Measurements from ENCODE around the gene SMG6. TPM values are rescaled to one million over a fixed set of nuclear protein-coding genes. Genes with fewer than 3 reads are reported as not detected.

SMG6 gene
- total and polyA plus RNA-seq, 8 donors, result 8.4 to 19.8 (median 12.1) TPM

DNA sequence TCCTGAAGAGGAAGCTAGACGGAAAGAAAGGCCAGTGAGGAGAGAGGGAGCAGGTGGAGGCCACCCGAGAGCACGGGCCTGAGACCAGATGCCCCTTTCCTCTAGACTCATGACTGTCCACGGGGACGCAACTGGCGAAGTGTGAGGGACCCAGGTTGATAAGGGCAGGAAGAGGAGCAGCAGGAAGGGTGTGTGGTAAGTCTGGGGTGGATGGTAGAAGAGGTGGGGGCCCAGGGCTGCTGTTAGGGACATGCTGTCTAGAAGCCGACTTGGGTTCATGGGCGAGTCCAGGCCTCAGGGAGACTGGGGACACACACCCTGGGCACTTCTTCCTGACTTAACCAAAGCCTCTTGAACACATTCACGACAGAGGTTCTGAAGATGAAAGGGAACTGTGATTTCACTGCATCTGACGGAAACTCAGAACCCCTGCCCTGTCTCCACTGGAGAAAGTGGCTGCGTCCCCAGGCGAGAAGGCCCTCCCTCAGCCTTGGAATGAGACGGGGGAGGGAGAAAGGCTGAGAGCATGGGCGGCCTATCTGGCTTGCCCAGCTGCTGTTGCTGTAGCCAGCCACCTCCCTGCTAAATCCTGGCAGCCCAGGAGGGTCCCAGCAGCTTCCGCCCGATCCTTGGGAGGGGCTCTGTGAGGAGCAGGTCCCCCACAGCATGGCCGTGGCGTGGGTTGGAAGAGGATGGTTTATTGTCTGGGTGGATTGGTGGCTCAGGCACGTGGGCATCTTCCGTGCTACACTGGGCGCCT is 242.7 kb downstream of the SMG6 start:
- TF ChIP-seq, protein P1, sequence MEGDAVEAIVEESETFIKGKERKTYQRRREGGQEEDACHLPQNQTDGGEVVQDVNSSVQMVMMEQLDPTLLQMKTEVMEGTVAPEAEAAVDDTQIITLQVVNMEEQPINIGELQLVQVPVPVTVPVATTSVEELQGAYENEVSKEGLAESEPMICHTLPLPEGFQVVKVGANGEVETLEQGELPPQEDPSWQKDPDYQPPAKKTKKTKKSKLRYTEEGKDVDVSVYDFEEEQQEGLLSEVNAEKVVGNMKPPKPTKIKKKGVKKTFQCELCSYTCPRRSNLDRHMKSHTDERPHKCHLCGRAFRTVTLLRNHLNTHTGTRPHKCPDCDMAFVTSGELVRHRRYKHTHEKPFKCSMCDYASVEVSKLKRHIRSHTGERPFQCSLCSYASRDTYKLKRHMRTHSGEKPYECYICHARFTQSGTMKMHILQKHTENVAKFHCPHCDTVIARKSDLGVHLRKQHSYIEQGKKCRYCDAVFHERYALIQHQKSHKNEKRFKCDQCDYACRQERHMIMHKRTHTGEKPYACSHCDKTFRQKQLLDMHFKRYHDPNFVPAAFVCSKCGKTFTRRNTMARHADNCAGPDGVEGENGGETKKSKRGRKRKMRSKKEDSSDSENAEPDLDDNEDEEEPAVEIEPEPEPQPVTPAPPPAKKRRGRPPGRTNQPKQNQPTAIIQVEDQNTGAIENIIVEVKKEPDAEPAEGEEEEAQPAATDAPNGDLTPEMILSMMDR (IDR thresholded peaks at IDR 0.05), result no peak
- peak in 1 of 6 donors; percentile 61 for DNase-seq
- ATAC-seq, result no peak
- Histone ChIP-seq H3K27ac (peak overlapping the region in 1 of 4 donors; percentile 11), H3K9me3 (no peaks in the 10 kb centered on the region), H3K27me3 (peaks cover 0 to 3% (median 0%) of the 10 kb centered on the region in 4 donors), H3K4me3 (no peak overlapping the region), H3K4me1 (no peaks in the 10 kb centered on the region), H3K36me3 (peaks cover 0 to 21% (median 0%) of the 10 kb centered on the region in 3 donors)
- 85 to 87% methylated on average over 20 to 21 of the region's 21 CpGs for WGBS, 2 donors
- intact Hi-C loops (cut with DNase I), result loop anchor here in 1 of 3 donors (10.0 kb wide), 1 partner anchor 174 kb away; no protein-coding TSS in a partner anchor
- FAIRE-seq, result no peak

DNA sequence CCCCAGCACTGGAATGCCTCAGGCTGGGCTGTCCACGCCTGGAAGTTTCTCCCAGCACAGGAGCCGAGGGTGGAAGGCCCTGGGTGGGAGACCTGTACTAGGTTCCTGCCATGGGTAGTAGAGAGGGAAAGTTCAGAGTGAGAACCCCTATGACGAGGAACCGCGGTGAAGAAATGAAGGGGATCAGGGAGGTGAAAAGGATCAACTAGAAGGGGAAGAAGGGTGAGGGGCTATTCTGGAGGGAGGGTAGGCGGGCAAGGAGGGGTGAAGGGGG is 243.3 kb downstream of the SMG6 start:
- FAIRE-seq, result no peak
- Histone ChIP-seq H3K27ac (peak overlapping the region in 2 of 4 donors; percentile 4 to 11), H3K9me3 (no peaks in the 10 kb centered on the region), H3K27me3 (peaks cover 0 to 3% (median 0%) of the 10 kb centered on the region in 4 donors), H3K36me3 (peaks cover 0 to 18% (median 0%) of the 10 kb centered on the region in 3 donors), H3K4me3 (no peak overlapping the region), H3K4me1 (peaks cover 0 to 3% (median 0%) of the 10 kb centered on the region in 3 donors)
- no peak for ATAC-seq
- intact Hi-C loops (cut with DNase I), result loop anchor here in 1 of 3 donors (10.0 kb wide), 1 partner anchor 174 kb away; no protein-coding TSS in a partner anchor
- WGBS, 2 donors, result 87 to 90% methylated on average over 6 of the region's 6 CpGs
- TF ChIP-seq, protein P1 (IDR thresholded peaks at IDR 0.05), result no peak
- DNase-seq, result no peak

DNA sequence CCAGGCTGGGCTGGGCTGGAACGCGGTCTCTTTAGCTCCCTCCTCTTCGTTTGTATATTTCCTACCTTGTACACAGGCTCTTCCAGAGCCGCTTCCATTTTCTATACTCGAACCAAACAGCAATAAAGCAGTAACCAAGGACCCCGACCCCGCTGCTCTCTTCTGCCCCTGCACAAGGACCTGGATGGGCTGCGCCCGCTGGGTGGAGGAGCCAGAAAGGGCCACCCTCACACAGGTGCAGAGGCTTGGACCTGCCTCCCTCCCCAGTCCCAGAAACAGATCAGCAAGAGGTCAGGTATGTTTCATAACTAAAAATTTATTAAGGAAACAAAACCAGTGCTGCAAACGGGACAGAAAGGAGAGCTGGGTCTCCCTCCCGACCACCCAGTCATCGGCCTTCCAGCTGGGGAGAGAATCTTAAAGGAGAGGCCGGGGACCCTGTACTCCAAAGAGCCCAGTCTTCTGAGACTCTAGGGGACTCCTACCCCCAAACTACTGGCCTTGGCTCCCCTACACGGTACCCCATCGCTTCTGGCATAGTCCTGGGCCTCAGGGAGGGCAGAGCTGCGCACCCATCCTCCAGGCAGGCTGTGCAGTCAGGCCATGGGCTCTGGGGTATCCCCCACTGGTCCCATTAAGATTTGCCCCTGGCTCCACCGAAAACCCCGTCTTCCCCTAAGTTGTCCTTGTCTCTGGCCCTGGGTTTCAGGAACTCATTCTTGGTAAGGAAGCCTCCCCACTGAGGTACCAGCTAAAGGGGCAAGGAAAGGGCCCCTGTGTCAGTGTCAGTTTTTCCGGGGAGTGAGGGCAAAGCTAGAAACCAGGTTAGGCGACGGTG is 243.8 kb downstream of the SMG6 start:
- no peak for FAIRE-seq
- WGBS, 2 donors, result 79 to 84% methylated on average over 21 of the region's 21 CpGs
- DNase-seq, result no peak
- peaks cover 0 to 3% (median 0%) of the 10 kb centered on the region in 3 donors for H3K4me1 ChIP-seq
- peaks cover 0 to 13% (median 0%) of the 10 kb centered on the region in 3 donors for H3K36me3 ChIP-seq
- TF ChIP-seq, protein P1 (IDR thresholded peaks at IDR 0.05), result no peak
- no peak for ATAC-seq
- peak overlapping the region in 2 of 4 donors; percentile 3 to 9 for H3K27ac ChIP-seq
- H3K4me3 ChIP-seq, result peak overlapping the region in 1 of 4 donors; percentile 34
- peaks cover 0 to 3% (median 0%) of the 10 kb centered on the region in 4 donors for H3K27me3 ChIP-seq
- intact Hi-C loops (cut with DNase I), result loop anchor here in 2 of 3 donors (5.0 to 10.0 kb wide), 2 partner anchors 175 to 188 kb away; no protein-coding TSS in a partner anchor
- H3K9me3 ChIP-seq, result no peaks in the 10 kb centered on the region

DNA sequence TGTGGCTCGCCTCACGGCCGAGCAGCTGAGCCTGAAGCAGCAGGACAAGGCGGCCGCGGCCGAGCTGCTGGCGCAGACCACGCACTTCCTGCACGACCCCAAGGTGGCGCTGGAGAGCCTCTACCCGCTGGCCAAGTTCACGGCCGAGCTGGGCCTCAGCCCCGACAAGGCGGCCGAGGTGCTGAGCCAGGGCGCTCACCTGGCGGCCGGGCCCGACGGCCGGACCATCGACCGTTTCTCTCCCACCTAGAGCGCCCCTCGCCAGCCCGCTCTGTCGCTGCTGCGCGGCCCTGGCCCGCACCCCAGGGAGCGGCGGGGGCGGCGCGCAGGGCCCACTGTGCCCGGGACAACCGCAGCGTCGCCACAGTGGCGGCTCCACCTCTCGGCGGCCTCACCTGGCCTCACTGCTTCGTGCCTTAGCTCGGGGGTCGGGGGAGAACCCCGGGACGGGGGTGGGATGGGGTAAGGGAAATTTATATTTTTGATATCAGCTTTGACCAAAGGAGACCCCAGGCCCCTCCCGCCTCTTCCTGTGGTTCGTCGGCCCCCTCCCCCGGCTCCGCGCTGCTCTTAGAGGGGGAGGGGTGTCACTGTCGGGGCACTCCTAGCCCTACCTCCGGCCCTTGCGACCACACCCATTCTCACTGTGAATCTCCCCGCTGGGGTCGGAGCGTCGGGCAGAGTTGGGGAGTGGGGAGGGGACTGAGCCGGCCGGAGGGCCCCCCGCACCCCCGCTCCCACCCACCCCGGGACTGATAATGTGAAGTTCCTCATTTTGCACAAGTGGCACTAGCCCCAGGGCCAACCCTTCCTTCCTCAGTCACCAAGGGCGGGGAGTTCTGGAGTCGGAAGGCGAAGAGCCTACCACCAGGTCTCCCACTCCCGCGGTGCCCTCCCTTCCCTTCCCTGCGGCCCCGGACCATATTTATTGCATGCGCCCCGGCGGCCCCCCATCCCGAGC is 244.7 kb downstream of the SMG6 start:
- Histone ChIP-seq H3K36me3 (peaks cover 0 to 10% (median 0%) of the 10 kb centered on the region in 3 donors), H3K9me3 (no peaks in the 10 kb centered on the region), H3K4me1 (peaks cover 0 to 4% (median 3%) of the 10 kb centered on the region in 3 donors), H3K27me3 (peaks cover 0 to 3% (median 0%) of the 10 kb centered on the region in 4 donors), H3K4me3 (peak overlapping the region in 1 of 4 donors; percentile 34), H3K27ac (peak overlapping the region in 2 of 4 donors; percentile 3 to 33)
- DNase-seq (peak; percentile 70 to 93 (median 81)), ATAC-seq (peak; percentile 52 to 70 (median 60)), FAIRE-seq (no peak)
- intact Hi-C loops (cut with DNase I), result loop anchor here in 1 of 3 donors (5.0 kb wide), 1 partner anchor 188 kb away; no protein-coding TSS in a partner anchor
- 21 to 25% methylated on average over 62 to 78 of the region's 78 CpGs for WGBS, 2 donors
- TF ChIP-seq, protein P1 (IDR thresholded peaks at IDR 0.05), result peak; percentile 58 to 78 (median 72)
